ENCODE measurements around the gene CDH4. TPM values are rescaled to one million over a fixed set of nuclear protein-coding genes. Genes with fewer than 3 reads are reported as not detected.

The CDH4 gene
- total RNA-seq, 4 donors from 2014 or later = 0.13 to 0.38 (median 0.21) TPM; not detected in 1

DNA sequence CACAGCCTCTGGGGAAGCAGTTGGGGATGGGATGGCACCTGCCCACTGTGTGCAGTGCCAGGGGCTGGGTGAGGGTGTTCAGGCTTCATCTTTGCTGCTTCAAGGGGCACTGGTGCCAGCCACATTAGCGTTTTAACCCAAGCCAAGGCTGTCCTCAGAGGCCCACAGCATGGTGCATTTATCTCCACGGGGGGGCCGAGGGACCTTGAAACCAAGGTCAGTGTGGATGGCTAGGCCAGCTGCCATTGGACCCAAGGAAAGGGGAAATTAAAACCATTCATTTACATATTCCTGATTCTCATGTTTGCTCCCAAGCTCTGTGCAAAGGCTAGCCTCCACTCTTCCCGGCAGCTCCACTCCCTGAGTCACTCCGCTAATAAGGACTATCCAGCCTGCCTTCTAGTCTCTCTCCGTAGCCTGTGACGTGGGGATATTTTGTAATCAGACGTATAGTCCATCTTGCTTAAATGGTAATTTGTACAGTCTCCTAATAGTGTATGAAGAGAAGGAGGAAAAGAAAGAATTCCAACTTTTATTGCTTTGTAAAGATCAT is 197.1 kb downstream of the CDH4 start:
- Histone ChIP-seq H3K27ac (no peak overlapping the region), H3K9me3 (no peaks in the 10 kb centered on the region), H3K4me1 (no peaks in the 10 kb centered on the region), H3K4me3 (no peak overlapping the region), H3K36me3 (no peaks in the 10 kb centered on the region), H3K27me3 (peaks cover 0 to 13% (median 0%) of the 10 kb centered on the region in 4 donors)
- TF ChIP-seq POLR2A (IDR thresholded peaks at IDR 0.05) = no peak
- TF ChIP-seq, protein P1, sequence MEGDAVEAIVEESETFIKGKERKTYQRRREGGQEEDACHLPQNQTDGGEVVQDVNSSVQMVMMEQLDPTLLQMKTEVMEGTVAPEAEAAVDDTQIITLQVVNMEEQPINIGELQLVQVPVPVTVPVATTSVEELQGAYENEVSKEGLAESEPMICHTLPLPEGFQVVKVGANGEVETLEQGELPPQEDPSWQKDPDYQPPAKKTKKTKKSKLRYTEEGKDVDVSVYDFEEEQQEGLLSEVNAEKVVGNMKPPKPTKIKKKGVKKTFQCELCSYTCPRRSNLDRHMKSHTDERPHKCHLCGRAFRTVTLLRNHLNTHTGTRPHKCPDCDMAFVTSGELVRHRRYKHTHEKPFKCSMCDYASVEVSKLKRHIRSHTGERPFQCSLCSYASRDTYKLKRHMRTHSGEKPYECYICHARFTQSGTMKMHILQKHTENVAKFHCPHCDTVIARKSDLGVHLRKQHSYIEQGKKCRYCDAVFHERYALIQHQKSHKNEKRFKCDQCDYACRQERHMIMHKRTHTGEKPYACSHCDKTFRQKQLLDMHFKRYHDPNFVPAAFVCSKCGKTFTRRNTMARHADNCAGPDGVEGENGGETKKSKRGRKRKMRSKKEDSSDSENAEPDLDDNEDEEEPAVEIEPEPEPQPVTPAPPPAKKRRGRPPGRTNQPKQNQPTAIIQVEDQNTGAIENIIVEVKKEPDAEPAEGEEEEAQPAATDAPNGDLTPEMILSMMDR (IDR thresholded peaks at IDR 0.05) = no peak
- intact Hi-C loops (cut with DNase I) = no loop called here
- no peak for DNase-seq
- WGBS, 2 donors = 78 to 84% methylated on average over 8 of the region's 8 CpGs

DNA sequence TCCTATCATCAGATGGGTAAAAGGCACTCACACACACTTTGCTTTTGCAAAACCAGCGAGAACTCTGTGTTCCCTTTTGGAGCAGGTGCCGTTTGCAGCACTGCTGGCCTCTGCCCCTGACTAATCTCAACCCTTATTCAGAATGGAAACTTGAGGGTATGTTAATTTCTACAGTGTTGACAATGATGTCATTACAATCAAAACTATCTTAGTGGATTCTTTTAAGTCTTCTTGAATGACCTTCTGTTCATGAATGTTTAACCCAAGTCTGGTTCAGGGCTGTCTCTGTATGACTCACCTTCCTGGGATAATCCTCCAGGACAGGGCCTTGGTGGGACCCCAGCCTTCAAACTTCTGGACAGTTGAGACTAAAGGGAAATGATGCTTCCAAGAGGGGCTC is 197.9 kb downstream of the CDH4 start:
- 55 to 88% methylated on average over 2 of the region's 2 CpGs for WGBS, 2 donors
- no peak overlapping the region for H3K4me3 ChIP-seq
- peaks cover 0 to 13% (median 0%) of the 10 kb centered on the region in 4 donors for H3K27me3 ChIP-seq
- no peaks in the 10 kb centered on the region for H3K36me3 ChIP-seq
- no peak for DNase-seq
- no peaks in the 10 kb centered on the region for H3K9me3 ChIP-seq
- intact Hi-C loops (cut with DNase I) = no loop called here
- H3K27ac ChIP-seq = no peak overlapping the region
- no peaks in the 10 kb centered on the region for H3K4me1 ChIP-seq
- TF ChIP-seq, protein P1 (IDR thresholded peaks at IDR 0.05) = no peak
- no peak for TF ChIP-seq POLR2A (IDR thresholded peaks at IDR 0.05)

DNA sequence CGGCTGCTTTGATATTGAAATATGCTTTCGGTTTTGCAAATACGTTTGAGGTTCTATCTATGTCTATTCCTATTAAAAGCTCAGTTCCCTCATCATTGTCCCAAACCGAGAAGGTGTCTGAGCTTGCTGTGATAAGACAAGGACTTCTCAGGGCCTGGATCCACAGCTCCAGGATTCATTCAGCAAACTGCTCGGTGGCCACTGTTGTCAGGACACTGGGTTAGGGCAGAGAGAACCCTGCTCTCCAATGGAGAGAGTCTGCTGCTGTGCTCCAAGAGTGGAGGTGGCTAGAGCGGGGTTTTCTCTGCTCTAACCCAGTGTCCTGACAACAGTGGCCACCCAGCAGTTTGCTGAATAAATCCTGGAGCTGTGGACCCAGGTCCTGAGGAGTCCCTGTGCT is 198.5 kb downstream of the CDH4 start:
- TF ChIP-seq POLR2A (IDR thresholded peaks at IDR 0.05) = no peak
- TF ChIP-seq, protein P1 (IDR thresholded peaks at IDR 0.05) = no peak
- Histone ChIP-seq H3K9me3 (no peaks in the 10 kb centered on the region), H3K27ac (no peak overlapping the region), H3K36me3 (no peaks in the 10 kb centered on the region), H3K27me3 (peaks cover 0 to 13% (median 0%) of the 10 kb centered on the region in 4 donors), H3K4me3 (no peak overlapping the region), H3K4me1 (no peaks in the 10 kb centered on the region)
- no peak for DNase-seq
- WGBS, 2 donors = 71 to 78% methylated on average over 4 of the region's 6 CpGs
- intact Hi-C loops (cut with DNase I) = no loop called here

DNA sequence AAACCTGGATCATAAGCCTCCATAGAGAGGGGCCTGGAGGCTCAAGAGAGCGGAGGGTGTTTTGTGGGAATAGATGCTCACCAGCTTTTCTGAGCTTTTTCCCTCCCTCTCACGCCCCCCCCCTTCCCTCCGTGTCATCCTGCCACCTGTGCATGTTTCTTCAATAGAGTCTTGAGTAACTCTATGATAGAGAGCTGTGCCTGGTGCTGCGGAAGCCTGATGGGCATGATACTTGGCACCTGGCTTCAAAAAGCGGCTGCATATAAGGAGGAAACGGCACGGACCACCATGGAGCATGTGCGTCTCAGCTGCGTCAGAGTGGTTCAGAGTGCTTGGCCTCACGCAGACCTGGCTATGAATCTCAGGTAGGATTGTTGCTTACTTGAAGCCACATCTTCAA is 198.9 kb downstream of the CDH4 start:
- DNase-seq = no peak
- intact Hi-C loops (cut with DNase I) = no loop called here
- H3K4me3 ChIP-seq = no peak overlapping the region
- TF ChIP-seq, protein P1 (IDR thresholded peaks at IDR 0.05) = no peak
- no peak for TF ChIP-seq POLR2A (IDR thresholded peaks at IDR 0.05)
- peaks cover 0 to 13% (median 0%) of the 10 kb centered on the region in 4 donors for H3K27me3 ChIP-seq
- H3K4me1 ChIP-seq = no peaks in the 10 kb centered on the region
- H3K36me3 ChIP-seq = no peaks in the 10 kb centered on the region
- 86 to 98% methylated on average over 8 to 10 of the region's 10 CpGs for WGBS, 2 donors
- no peak overlapping the region for H3K27ac ChIP-seq
- no peaks in the 10 kb centered on the region for H3K9me3 ChIP-seq

DNA sequence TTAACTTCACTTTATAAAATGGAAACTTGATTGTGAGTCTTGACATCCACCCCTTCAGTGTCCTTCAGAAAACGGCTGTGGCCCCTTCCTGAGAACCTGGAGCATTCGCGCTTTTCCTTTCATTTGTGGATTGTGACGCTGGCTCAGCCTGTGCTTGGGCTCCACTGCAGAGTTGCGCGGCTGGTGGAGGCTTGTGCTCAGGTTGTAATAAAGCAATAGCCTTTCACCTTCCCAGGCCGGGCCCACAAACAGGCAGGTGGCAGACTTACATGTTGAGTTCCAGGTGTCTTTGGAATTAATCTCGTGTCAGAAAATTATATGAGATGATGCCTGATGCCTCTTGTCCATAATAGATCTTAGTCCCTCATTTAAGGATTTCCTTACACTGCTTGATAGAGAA is 199.9 kb downstream of the CDH4 start:
- no peak for TF ChIP-seq POLR2A (IDR thresholded peaks at IDR 0.05)
- TF ChIP-seq, protein P1 (IDR thresholded peaks at IDR 0.05) = no peak
- no peak overlapping the region for H3K4me3 ChIP-seq
- intact Hi-C loops (cut with DNase I) = no loop called here
- no peak for DNase-seq
- no peaks in the 10 kb centered on the region for H3K9me3 ChIP-seq
- H3K27ac ChIP-seq = no peak overlapping the region
- H3K36me3 ChIP-seq = no peaks in the 10 kb centered on the region
- no peaks in the 10 kb centered on the region for H3K4me1 ChIP-seq
- H3K27me3 ChIP-seq = peaks cover 0 to 13% (median 0%) of the 10 kb centered on the region in 4 donors
- WGBS, 2 donors = 71 to 82% methylated on average over 6 to 8 of the region's 8 CpGs
